Measurements from ENCODE around the gene CNPY3. TPM values are rescaled to one million over a fixed set of nuclear protein-coding genes. Genes with fewer than 3 reads are reported as not detected.

Gene CNPY3
- total RNA-seq, 1 donor from 2014 or later: 63.7 TPM

GRCh38 chr6:42923666-42924065, 5.6 kb upstream of the CNPY3 start:
- H3K9me3 ChIP-seq: no peaks in the 10 kb centered on the region
- TF ChIP-seq CTCF (IDR thresholded peaks at IDR 0.05): no peak
- peak overlapping the region; percentile 30 for H3K27ac ChIP-seq
- peak; percentile 59 for ATAC-seq
- peaks cover 6% of the 10 kb centered on the region for H3K27me3 ChIP-seq
- H3K4me3 ChIP-seq: peak overlapping the region; percentile 29
- H3K36me3 ChIP-seq: no peaks in the 10 kb centered on the region
- intact Hi-C loops (cut with DNase I): no loop called here
- peaks cover 5% of the 10 kb centered on the region for H3K4me1 ChIP-seq
- no peak for DNase-seq

GRCh38 chr6:42925248-42925857, 3.9 kb upstream of the CNPY3 start:
- DNase-seq (no peak), ATAC-seq (no peak)
- Histone ChIP-seq H3K27me3 (peaks cover 6% of the 10 kb centered on the region), H3K9me3 (no peaks in the 10 kb centered on the region), H3K4me1 (peaks cover 7% of the 10 kb centered on the region), H3K27ac (no peak overlapping the region), H3K36me3 (no peaks in the 10 kb centered on the region), H3K4me3 (no peak overlapping the region)
- no peak for TF ChIP-seq CTCF (IDR thresholded peaks at IDR 0.05)
- intact Hi-C loops (cut with DNase I): no loop called here

GRCh38 chr6:42929821-42930360, 611 bp downstream of the CNPY3 start:
- ATAC-seq: peak; percentile 39
- peaks cover 28% of the 10 kb centered on the region for H3K4me1 ChIP-seq
- no peak for TF ChIP-seq CTCF (IDR thresholded peaks at IDR 0.05)
- no peaks in the 10 kb centered on the region for H3K9me3 ChIP-seq
- H3K36me3 ChIP-seq: peaks cover 8% of the 10 kb centered on the region
- peaks cover 6% of the 10 kb centered on the region for H3K27me3 ChIP-seq
- H3K4me3 ChIP-seq: peak overlapping the region; percentile 88
- intact Hi-C loops (cut with DNase I): no loop called here
- peak overlapping the region; percentile 93 for H3K27ac ChIP-seq
- no peak for DNase-seq

GRCh38 chr6:42932412-42932811, 3.1 kb downstream of the CNPY3 start:
- Histone ChIP-seq H3K27me3 (no peaks in the 10 kb centered on the region), H3K4me1 (peaks cover 28% of the 10 kb centered on the region), H3K36me3 (peaks cover 31% of the 10 kb centered on the region), H3K4me3 (no peak overlapping the region), H3K27ac (no peak overlapping the region), H3K9me3 (no peaks in the 10 kb centered on the region)
- intact Hi-C loops (cut with DNase I): no loop called here
- DNase-seq (no peak), ATAC-seq (no peak)
- no peak for TF ChIP-seq CTCF (IDR thresholded peaks at IDR 0.05)

GRCh38 chr6:42933205-42933604, 3.9 kb downstream of the CNPY3 start:
- no peak overlapping the region for H3K4me3 ChIP-seq
- peak; percentile 5 for ATAC-seq
- H3K4me1 ChIP-seq: peaks cover 26% of the 10 kb centered on the region
- H3K27me3 ChIP-seq: no peaks in the 10 kb centered on the region
- no peak for DNase-seq
- TF ChIP-seq CTCF (IDR thresholded peaks at IDR 0.05): no peak
- no peak overlapping the region for H3K27ac ChIP-seq
- H3K36me3 ChIP-seq: peaks cover 39% of the 10 kb centered on the region
- no peaks in the 10 kb centered on the region for H3K9me3 ChIP-seq
- intact Hi-C loops (cut with DNase I): no loop called here
